DMS153 treated with DMSO at 0.1 percent for 48 hours (cell line): ENCODE data around the gene NECTIN1.

Source experiments
- DNase-seq: peaks from one replicate; lab custom pipeline; 2025; ENCODE audit not compliant: unreplicated experiment; lab: John Stamatoyannopoulos, UW

The NECTIN1 gene

GRCh38 chr11:119755356-119756071 is 26.5 kb upstream of the NECTIN1 start:
- DNase-seq: no peak

GRCh38 chr11:119754656-119755355 is 25.8 kb upstream of the NECTIN1 start:
- DNase-seq: no peak

GRCh38 chr11:119754199-119754598 is 25.2 kb upstream of the NECTIN1 start:
- no peak for DNase-seq

GRCh38 chr11:119752946-119753345 is 23.9 kb upstream of the NECTIN1 start:
- DNase-seq: no peak

GRCh38 chr11:119752345-119752871 is 23.4 kb upstream of the NECTIN1 start:
- no peak for DNase-seq

- no peak for DNase-seq
These were observed 21.1 kb upstream of the NECTIN1 start for GRCh38 chr11:119750056-119750455.

- DNase-seq: no peak
These were observed 20.1 kb upstream of the NECTIN1 start for GRCh38 chr11:119749006-119749565.

- no peak for DNase-seq
These were observed 19.1 kb upstream of the NECTIN1 start for GRCh38 chr11:119747868-119748660.

- no peak for DNase-seq
These were observed 17.0 kb upstream of the NECTIN1 start for GRCh38 chr11:119745776-119746535.

GRCh38 chr11:119745112-119745511 is 16.1 kb upstream of the NECTIN1 start:
- DNase-seq: no peak

GRCh38 chr11:119744577-119744976 is 15.6 kb upstream of the NECTIN1 start:
- DNase-seq: no peak

GRCh38 chr11:119743006-119743405 is 14.0 kb upstream of the NECTIN1 start:
- no peak for DNase-seq

GRCh38 chr11:119742263-119742861 is 13.4 kb upstream of the NECTIN1 start:
- no peak for DNase-seq

- no peak for DNase-seq
These were observed 12.6 kb upstream of the NECTIN1 start for GRCh38 chr11:119741369-119742262.

- DNase-seq: peak; percentile 24
These were observed 11.0 kb upstream of the NECTIN1 start for GRCh38 chr11:119739975-119740374.

GRCh38 chr11:119739021-119739703 is 10.2 kb upstream of the NECTIN1 start:
- peak; percentile 79 for DNase-seq

- DNase-seq: no peak
These were observed 9.0 kb upstream of the NECTIN1 start for GRCh38 chr11:119738059-119738439.

GRCh38 chr11:119737366-119738058 is 8.5 kb upstream of the NECTIN1 start:
- no peak for DNase-seq
